GM08714 (cell line): ENCODE data around the gene CDK5RAP2.

Experiments
- H3K4me3 ChIP-seq: fragments of 200-500 bp; sonication (Bioruptor generic); 2 replicates; pipeline ENCODE4 v1.5.1; 2014; ENCODE audit warnings: mild to moderate bottlenecking, low read length, inconsistent platforms
- ZNF274 ChIP-seq: IDR thresholded peaks from 2 replicates; pipeline ENCODE4 v1.6.1; 2012; ENCODE audit warnings: mild to moderate bottlenecking, low read depth, low read length

CDK5RAP2 gene

DNA sequence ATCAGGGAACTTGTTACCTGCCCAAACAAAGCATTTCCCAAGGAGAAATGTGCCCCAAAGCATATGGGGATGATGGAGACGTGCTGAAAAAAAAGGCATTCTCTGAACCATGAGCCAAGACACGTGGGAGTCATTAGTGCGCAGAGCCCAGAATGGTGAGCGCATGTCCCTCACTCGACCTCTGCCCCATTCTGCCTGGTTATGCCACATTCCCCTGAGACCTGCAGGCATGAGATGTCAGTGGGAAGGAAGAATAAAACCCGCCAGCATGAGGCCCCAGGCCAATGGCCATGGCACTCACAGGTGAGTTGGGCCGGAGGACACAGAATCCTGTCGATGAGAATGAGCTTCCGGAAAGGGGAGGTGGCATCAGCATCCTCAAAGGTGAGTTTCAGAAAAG, 228.9 kb downstream of the CDK5RAP2 start:
- no peak for TF ChIP-seq ZNF274
- H3K4me3 ChIP-seq: no peak overlapping the region

GRCh38 chr9:120350596-120350995, 229.4 kb downstream of the CDK5RAP2 start:
- no peak for TF ChIP-seq ZNF274
- H3K4me3 ChIP-seq: no peak overlapping the region

GRCh38 chr9:120348951-120349429, 231.0 kb downstream of the CDK5RAP2 start:
- TF ChIP-seq ZNF274: no peak
- H3K4me3 ChIP-seq: no peak overlapping the region

DNA sequence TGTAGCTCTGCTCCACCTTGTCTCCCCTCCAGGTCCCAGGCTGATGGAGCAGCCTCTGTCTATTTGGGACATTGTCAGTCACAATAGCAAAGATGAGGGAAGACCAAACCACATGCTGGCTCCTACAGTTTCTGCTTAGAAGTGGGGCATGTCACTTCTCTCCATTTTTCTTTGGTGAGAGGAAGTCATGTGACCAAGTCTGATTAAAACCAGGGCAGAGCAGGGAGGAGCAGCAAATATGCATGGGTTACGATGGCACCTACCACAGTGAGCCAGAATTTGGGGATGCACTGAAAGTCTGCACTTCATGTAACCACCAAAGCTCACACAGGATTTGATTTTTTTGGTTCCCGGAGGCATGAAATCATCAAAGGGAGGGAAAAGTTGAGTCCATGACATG, 234.6 kb downstream of the CDK5RAP2 start:
- H3K4me3 ChIP-seq: no peak overlapping the region
- TF ChIP-seq ZNF274: no peak

GRCh38 chr9:120344230-120344629, 235.7 kb downstream of the CDK5RAP2 start:
- H3K4me3 ChIP-seq: no peak overlapping the region
- TF ChIP-seq ZNF274: no peak

DNA sequence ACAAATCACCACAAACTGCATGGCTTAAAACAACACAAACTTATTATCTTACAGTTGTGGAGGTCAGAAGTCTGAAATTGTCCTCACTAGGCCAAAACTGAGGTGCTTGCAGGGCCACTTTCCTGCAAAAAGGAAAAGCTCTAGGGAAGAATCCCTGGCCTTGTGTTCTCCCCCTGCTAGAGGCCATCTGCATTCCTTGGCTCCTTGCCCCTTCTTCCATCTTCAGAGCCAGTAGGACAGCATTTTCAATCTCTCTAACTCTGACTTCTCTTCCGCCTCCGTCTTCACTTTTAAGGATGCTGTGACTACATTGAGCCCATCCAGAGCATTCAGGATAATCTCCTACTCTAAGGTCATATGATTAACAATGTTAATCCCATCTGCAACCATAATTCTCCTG, 236.6 kb downstream of the CDK5RAP2 start:
- H3K4me3 ChIP-seq: no peak overlapping the region
- no peak for TF ChIP-seq ZNF274
